Ovary (tissue), 9 donors: ENCODE results near the gene SCART1. TPM values are rescaled to one million over a fixed set of nuclear protein-coding genes. Genes with fewer than 3 reads are reported as not detected.

Experiments used
- DNase-seq, 5 donors: peaks; one replicate each; pipeline ENCODE4 v3.0.0-alpha.2; 2019 to 2020
- H3K27ac ChIP-seq, 2 donors: fragments of 200-600 bp; one replicate each; pipeline versions ENCODE4 v1.5.1 to v1.8.0; 2019 to 2022
- H3K27me3 ChIP-seq: fragments of 200-600 bp; one replicate; pipeline ENCODE4 v1.8.0; 2022
- H3K36me3 ChIP-seq: fragments of 200-600 bp; sonication (generic); one replicate; pipeline ENCODE4 v1.5.1; 2019
- H3K4me1 ChIP-seq: one replicate; pipeline ENCODE4 v1.8.1; 2013; ENCODE audit warnings: mild to moderate bottlenecking, moderate library complexity; ENCODE audit not compliant: insufficient read depth
- H3K4me3 ChIP-seq: fragments of 200-600 bp; sonication (generic); one replicate; pipeline ENCODE4 v1.5.1; 2017
- H3K9me3 ChIP-seq, 2 donors: fragments of 200-600 bp in 1 of 2; sonication (generic) in 1 of 2; one replicate each; pipeline versions ENCODE4 v1.5.1 to v1.8.1; 2013 to 2019; ENCODE audit warnings: mild to moderate bottlenecking in 1 of 2, moderate library complexity in 1 of 2
- EP300 ChIP-seq: sonication (generic); formaldehyde crosslinking; IDR thresholded peaks from one replicate; pipeline ENCODE4 v1.6.1; 2017; ENCODE audit warnings: antibody characterized with exemption
- POLR2A ChIP-seq: fragments of 450-650 bp; IDR thresholded peaks from one replicate; pipeline ENCODE4 v1.6.1; 2017; ENCODE audit warnings: antibody characterized with exemption, mild to moderate bottlenecking, moderate library complexity
- WGBS, 3 donors: extraction: QIAGEN DNeasy Blood & Tissue Kit in 1 of 3; methylation state at CpG; one replicate each; pipeline versions ENCODE4 v1.1.5 to v1.1.7; 2013 to 2017; 5-methylcytosine and 5-hydroxymethylcytosine counted together
- intact Hi-C, 4 donors: fragments of 100-400 bp; cut with DNase I; formaldehyde crosslinking; loops; one replicate each; pipeline versions ENCODE4 v1.11.0 to v1.15.1; 2022 to 2023
- polyA plus RNA-seq, 2 donors: library from polyadenylated mRNA; stranded (reverse); fragments of 200-250 nt in 1 of 2; fragments of 350-450 nt in 1 of 2; fragmentation: Illumina TruSeq in 1 of 2; extraction: RNeasy Lipid Tissue Mini Kit (QIAGEN cat#74804) in 1 of 2; gene quantifications; one replicate each; pipeline ENCODE4 v1.2.3, GENCODE V29; 2013 to 2014
- total RNA-seq, 7 donors: library from RNA; depleted of rRNA in 2 of 7; stranded (reverse); fragments of >200 nt in 2 of 7; fragmentation: NEBNext Ultra II Directional in 3 of 7; extraction: Animal tissue kit (Norgen Biotek cat#: 25700) in 3 of 7; gene quantifications; one replicate each; pipeline versions ENCODE4 v1.1.0 to v1.2.4, GENCODE V29; 2016 to 2023
- TF ChIP-seq, protein P1 (sequence below), 3 donors: fragments of 450-650 bp in 2 of 3; fragments of 200-600 bp in 1 of 3; IDR thresholded peaks; one replicate each; pipeline versions ENCODE4 v1.5.1 to v1.8.0; 2016 to 2022; ENCODE audit warnings: antibody characterized with exemption in 3 of 3, mild to moderate bottlenecking in 1 of 3
- donor health status: DM: no; HTN: no; CAD: no; lungs with moderate emphysema.
- donor health status: DM: no; HTN: no; CAD: no.
- donor health status: Bipolar disorder and iron deficiency.
- donor health status: DM: yes; HTN: yes; CAD: no.
- donor health status: DM: no; HTN: no; CAD: no.
- donor health status: DM: yes; HTN: yes; CAD: no.

Gene SCART1
- total and polyA plus RNA-seq, 9 donors, result 0.71 to 5.0 (median 2.7) TPM

DNA sequence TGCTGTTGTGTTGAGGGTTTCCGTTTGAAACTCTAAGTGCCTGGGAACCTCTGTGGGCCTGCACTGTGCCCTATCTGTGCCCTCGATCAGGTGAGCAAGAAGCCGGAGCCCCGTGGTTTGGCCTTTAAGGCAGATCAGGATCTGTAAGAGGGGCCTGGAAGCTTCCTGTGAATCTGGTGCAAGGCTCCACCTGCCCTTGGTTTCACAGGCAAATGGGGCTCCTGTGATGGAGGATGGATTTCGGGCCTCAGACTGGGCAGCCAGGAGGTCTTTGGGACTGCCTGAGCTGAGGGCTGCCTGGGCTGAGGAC, 21.6 kb downstream of the SCART1 start:
- intact Hi-C loops, result no loop called here
- Histone ChIP-seq H3K36me3 (no peaks in the 10 kb centered on the region), H3K4me3 (no peak overlapping the region), H3K27me3 (no peaks in the 10 kb centered on the region), H3K27ac (no peak overlapping the region), H3K9me3 (peaks cover 0 to 7% of the 10 kb centered on the region in 2 donors), H3K4me1 (no peaks in the 10 kb centered on the region)
- no peak for DNase-seq
- WGBS, 3 donors, result 81 to 82% (median 82%) methylated on average over 5 of the region's 5 CpGs
- TF ChIP-seq, protein P1, sequence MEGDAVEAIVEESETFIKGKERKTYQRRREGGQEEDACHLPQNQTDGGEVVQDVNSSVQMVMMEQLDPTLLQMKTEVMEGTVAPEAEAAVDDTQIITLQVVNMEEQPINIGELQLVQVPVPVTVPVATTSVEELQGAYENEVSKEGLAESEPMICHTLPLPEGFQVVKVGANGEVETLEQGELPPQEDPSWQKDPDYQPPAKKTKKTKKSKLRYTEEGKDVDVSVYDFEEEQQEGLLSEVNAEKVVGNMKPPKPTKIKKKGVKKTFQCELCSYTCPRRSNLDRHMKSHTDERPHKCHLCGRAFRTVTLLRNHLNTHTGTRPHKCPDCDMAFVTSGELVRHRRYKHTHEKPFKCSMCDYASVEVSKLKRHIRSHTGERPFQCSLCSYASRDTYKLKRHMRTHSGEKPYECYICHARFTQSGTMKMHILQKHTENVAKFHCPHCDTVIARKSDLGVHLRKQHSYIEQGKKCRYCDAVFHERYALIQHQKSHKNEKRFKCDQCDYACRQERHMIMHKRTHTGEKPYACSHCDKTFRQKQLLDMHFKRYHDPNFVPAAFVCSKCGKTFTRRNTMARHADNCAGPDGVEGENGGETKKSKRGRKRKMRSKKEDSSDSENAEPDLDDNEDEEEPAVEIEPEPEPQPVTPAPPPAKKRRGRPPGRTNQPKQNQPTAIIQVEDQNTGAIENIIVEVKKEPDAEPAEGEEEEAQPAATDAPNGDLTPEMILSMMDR (IDR thresholded peaks at IDR 0.05), result no peak
- TF ChIP-seq EP300, result no peak
- no peak for TF ChIP-seq POLR2A

DNA sequence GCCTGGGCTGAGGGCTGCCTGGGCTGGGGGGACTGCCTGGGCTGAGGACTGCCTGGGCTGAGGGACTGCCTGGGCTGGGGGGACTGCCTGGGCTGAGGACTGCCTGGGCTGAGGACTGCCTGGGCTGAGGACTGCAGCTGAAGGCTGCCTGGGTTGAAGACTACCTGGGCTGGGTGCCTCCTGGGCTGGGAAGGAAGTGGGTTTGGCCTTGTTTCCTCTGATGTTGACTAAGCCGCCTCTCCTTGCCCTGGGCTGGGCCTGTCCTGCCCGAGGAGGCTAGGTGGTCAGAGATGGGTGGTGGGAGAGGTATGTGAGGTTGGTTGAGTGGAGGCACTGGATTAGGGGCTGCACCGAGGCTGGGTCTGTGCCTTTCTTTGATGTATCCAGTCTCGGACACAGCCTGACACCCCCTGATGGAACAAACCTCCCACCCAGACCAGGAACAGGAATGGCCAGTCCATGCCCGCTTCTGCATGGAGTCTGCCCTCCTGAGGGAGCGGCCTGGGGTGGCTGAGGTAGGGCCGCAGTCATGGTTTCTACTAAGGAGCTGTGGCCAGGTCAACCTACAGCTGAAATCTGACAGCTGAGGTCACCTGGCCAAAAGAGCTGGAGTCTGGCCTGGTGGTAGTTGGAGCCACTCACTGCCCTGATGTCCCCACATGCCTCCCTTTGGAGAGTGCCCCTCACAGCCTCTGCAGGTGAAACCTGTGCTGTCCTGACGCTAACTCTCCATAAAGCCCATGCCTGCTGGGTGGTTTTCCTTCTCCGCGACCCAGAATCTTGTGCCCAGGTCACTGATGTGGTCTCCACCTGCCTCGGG, 22.3 kb downstream of the SCART1 start:
- Histone ChIP-seq H3K27ac (no peak overlapping the region), H3K9me3 (peaks cover 0 to 7% of the 10 kb centered on the region in 2 donors), H3K4me1 (no peaks in the 10 kb centered on the region), H3K27me3 (no peaks in the 10 kb centered on the region), H3K4me3 (no peak overlapping the region), H3K36me3 (no peaks in the 10 kb centered on the region)
- 78 to 83% (median 83%) methylated on average over 11 of the region's 11 CpGs for WGBS, 3 donors
- TF ChIP-seq EP300, result no peak
- TF ChIP-seq, protein P1 (IDR thresholded peaks at IDR 0.05), result no peak
- TF ChIP-seq POLR2A, result no peak
- intact Hi-C loops, result no loop called here
- no peak for DNase-seq

- peaks cover 0 to 3% of the 10 kb centered on the region in 2 donors for H3K9me3 ChIP-seq
- H3K4me1 ChIP-seq, result no peaks in the 10 kb centered on the region
- intact Hi-C loops, result no loop called here
- H3K36me3 ChIP-seq, result no peaks in the 10 kb centered on the region
- no peaks in the 10 kb centered on the region for H3K27me3 ChIP-seq
- no peak overlapping the region for H3K27ac ChIP-seq
- DNase-seq, result no peak
- 77 to 85% (median 82%) methylated on average over 9 of the region's 9 CpGs for WGBS, 3 donors
- no peak for TF ChIP-seq EP300
- TF ChIP-seq, protein P1 (IDR thresholded peaks at IDR 0.05), result no peak
- TF ChIP-seq POLR2A, result no peak
- H3K4me3 ChIP-seq, result no peak overlapping the region
Observed at GRCh38 chr10:133476641-133476990, 22.9 kb downstream of the SCART1 start.

DNA sequence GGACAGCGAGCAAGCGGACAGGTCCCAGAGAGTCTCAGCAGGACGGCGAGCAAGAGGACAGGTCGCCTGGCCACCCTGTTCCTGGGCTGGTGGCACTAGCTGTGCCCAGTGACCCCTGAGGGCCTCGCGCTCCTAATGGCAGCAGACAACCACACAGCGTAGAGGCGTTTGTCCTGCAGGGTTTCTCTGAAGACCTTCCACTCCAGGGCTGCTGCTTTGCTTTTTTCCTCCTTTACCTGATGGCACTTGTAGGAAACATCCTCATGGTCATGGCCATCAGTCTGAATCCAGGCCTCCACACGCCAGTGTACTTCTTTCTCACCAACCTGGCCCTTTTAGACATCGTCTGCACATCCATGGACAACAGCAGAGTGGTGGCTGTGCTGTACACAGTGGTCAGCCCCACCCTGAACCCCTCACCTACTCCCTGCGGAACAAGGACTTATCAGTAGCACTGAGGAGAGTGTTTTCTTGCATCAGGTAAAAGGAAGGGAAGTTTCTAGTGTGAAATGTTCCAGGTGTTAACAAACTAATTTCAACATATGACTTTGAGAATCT, 27.4 kb downstream of the SCART1 start:
- H3K27me3 ChIP-seq, result no peaks in the 10 kb centered on the region
- 82 to 85% (median 82%) methylated on average over 11 to 12 of the region's 12 CpGs for WGBS, 3 donors
- no peaks in the 10 kb centered on the region for H3K4me1 ChIP-seq
- H3K9me3 ChIP-seq, result peaks cover 0 to 3% of the 10 kb centered on the region in 2 donors
- TF ChIP-seq POLR2A (no peak), EP300 (no peak)
- TF ChIP-seq, protein P1 (IDR thresholded peaks at IDR 0.05), result no peak
- DNase-seq, result no peak
- intact Hi-C loops, result no loop called here
- H3K27ac ChIP-seq, result no peak overlapping the region
- H3K36me3 ChIP-seq, result no peaks in the 10 kb centered on the region
- H3K4me3 ChIP-seq, result no peak overlapping the region
